Gastrocnemius medialis (tissue), 4 donors: ENCODE results near the gene ZNF205.

ENCODE experiments used
- CTCF ChIP-seq, 5 experiments: fragments of 450-650 bp in 3 of 5; fragments of 200-600 bp in 2 of 5; sonication (generic) in 2 of 5; IDR thresholded peaks in 4 of 5; conservative IDR thresholded peaks in 1 of 5; 1 replicate in 4 of 5; 2 replicates in 1 of 5; pipeline ENCODE4 v1.5.1; 2016 to 2019; ENCODE audit warnings: antibody characterized with exemption in 5 of 5, mild to moderate bottlenecking in 3 of 5, moderate library complexity in 3 of 5
- POLR2A ChIP-seq, 2 donors: fragments of 450-650 bp; IDR thresholded peaks; one replicate each; pipeline ENCODE4 v1.6.1; 2017; ENCODE audit warnings: antibody characterized with exemption in 2 of 2, mild to moderate bottlenecking in 2 of 2, moderate library complexity in 2 of 2

- TF ChIP-seq CTCF (IDR thresholded peaks at IDR 0.05 in 4 of 5, conservative IDR thresholded peaks at IDR 0.05 in 1 of 5) = no peak
- TF ChIP-seq POLR2A (IDR thresholded peaks at IDR 0.05) = no peak
Observed at GRCh38 chr16:3120435-3120834, 8.0 kb downstream of the ZNF205 start.
